HG03103 (cell line): ENCODE measurements around the gene GRB7.

ENCODE experiments used
- ATAC-seq: cut with Tn5 transposase; IDR thresholded peaks from one replicate; pipeline ENCODE4 v1.9.1; 2021; ENCODE audit warnings: low read depth; ENCODE audit not compliant: unreplicated experiment

Gene GRB7

GRCh38 chr17:39765766-39766165 lies 28.0 kb downstream of the GRB7 start:
- ATAC-seq = no peak

GRCh38 chr17:39767147-39767546 lies 29.4 kb downstream of the GRB7 start:
- no peak for ATAC-seq

DNA sequence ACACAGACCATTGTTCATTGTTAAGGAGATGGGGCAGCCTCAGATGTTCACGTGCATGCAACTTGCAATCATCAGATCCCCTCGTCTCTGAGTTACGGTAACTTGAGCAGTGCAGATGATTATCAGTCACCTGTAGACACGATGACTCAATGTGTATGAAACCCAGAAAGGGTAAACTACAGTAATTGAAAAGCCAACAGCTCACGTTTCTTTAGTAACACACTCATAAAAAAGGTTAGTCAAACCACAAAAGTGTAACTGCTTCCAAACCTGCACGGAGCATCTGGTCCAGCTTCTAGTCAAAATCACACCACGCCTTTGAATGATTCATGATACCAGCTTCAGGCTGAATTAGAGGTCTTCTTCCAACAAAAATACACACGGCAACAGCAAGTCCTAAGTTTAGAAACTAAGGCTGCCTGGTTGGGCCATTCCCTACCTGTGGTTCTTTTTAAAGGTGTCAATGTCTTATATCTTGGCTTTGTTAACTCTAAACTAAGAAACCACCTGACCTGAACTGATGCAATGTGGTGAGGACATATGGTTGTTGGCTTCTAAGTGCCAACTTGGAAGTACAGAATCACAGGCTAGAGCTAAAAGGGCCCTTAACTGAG lies 32.3 kb downstream of the GRB7 start:
- peak; percentile 72 for ATAC-seq

DNA sequence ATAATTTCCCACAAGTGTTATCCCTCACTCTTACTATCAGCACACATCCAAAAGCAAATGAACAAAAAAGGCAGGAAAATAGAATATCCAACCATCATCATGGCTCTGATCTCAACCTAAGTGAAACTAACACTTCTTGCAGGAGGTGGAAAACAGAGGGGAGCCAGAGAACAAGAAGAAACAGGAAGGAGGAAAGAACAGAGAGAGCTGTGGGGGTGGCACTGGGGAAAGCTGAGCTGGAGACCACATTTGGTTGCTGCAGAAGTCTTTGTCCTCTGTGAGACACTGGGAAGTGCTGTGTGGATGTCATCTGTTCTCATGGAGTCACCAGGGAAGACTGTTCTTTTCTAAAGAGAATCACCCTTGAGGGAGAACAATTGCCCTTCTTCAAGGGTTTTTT lies 34.7 kb downstream of the GRB7 start:
- no peak for ATAC-seq

GRCh38 chr17:39772987-39773934 lies 35.5 kb downstream of the GRB7 start:
- ATAC-seq = no peak

DNA sequence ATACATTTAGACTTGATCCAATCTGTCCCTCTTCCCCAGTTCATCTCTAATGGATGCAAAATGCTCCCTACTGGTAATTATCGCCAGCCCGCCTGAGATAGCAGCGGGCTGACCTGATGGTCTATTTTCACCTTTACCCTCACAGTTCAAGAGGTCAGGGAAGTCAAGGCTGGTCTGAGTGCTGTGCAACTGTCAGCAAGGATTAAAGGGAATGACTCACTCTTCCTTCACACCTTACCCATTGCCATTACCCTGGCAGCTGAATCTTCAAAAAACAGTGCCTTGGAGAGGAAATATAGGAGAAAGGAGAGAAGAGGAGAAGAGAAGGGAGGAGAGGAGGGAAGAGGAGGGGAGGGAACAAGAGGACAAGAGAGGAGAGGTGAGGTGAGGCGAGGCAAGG lies 36.3 kb downstream of the GRB7 start:
- no peak for ATAC-seq

- no peak for ATAC-seq
Measured at GRCh38 chr17:39775031-39775430, 37.3 kb downstream of the GRB7 start.

DNA sequence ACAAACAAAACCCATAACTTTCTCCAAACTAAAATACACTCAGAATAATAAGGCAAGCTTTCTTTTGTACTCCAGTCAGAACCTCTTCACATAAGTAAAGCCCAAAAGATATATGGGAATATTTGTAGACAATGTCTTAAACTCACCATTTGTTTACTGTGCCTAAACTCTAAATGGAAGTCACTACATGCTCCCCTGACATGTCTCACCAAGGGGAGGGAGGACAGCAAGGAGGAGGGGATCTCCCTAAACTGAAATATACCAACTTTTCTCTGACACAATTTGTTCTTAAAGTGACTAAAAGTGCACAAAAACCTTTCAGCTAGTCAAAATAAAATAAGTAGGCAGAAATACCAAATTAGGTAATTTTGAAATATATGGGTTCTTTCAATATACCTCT lies 38.5 kb downstream of the GRB7 start:
- no peak for ATAC-seq

DNA sequence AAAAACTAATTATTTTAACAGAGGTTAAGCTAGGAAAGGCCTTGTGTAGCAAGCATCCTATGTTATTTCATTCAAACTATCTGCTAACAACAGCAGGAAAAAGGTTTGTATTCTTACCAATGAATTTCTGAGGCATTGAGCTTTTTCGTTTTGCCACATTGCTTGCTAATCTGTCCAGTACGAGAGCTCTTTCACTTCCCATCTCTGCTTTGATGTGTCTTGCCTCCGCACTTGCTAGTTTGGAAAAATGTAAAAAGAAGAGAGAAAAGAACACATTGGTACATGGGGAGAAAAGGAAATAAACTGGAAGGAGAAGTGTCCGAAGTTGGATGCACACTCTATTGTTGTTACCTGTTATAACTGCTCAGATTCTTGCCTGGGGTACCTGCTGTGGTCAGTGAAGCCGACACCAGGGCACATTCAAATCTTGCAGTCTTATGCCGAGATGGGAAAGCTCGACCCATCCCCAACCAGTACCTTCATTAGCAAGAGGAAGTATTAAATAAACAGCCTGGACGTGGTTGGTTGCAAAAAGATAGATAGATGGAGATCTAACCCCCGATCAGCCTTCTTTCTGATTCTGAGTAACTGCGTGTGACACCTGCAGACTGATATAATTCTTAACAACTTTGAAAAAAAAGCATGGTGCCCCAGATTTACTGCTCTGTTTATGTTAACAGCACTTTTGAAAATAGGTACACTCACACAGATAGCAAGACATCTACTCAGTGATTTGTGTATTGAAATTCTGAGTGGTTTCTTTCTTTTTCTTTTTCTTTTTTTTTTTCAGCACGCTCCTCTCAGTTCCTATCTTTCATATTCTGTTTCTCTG lies 40.0 kb downstream of the GRB7 start:
- no peak for ATAC-seq

DNA sequence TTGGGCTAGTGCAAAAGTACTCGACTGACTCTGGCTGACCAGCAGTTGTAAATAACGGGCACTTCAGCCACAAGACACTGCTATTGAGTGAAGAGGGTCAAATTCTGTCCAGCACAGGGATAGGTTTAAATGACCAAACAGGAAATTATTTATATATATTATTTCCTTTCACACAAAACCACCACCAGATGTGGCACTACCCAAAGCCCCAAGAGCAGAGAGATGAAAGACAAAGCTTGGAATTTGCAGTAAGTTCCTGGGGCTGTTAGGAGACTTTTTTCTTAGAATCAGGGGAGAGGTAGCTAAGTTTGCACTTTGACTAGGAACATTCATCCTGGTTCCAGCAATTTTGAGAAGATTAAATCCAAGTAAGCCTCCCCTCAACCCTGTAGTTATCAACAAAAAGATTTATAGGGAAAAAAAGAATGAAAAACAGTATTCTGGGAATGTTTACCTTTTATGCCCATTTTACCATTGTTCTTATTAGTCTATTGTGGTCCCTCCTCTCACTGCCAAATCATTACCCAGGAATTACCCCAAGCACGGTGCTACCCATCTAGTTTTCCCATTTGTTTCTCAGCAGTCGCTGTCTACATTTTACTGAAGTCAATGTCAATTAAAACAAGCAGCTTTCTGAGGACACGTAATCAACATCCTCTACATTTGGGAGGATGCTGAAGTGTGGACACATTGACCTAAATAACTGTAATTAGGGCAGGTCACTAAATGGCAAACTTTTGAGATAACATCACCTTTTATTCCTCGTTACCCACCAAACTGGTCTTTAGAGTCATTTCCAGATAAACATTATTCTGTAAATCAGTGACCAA lies 43.5 kb downstream of the GRB7 start:
- no peak for ATAC-seq

DNA sequence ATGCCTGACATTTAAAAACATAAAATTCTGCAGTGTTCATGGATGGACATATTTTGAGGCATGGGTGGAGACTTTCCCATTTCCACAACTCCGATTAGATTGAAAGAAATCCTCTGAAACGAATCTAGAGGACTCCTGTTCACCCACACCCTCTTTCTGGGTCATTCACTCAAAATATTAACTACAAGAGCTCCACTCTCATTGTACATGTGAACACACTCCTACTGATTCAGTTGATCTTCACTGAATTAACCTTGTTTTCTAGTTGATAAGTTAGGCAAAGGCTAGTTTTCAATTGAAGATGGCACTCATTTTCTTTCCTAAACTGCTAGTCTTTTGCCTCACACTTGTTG lies 44.1 kb downstream of the GRB7 start:
- ATAC-seq = no peak

- ATAC-seq = no peak
Measured at GRCh38 chr17:39782481-39782880, 44.7 kb downstream of the GRB7 start.

- ATAC-seq = no peak
Measured at GRCh38 chr17:39782980-39783379, 45.2 kb downstream of the GRB7 start.

- no peak for ATAC-seq
Measured at GRCh38 chr17:39787041-39787440, 49.3 kb downstream of the GRB7 start.

DNA sequence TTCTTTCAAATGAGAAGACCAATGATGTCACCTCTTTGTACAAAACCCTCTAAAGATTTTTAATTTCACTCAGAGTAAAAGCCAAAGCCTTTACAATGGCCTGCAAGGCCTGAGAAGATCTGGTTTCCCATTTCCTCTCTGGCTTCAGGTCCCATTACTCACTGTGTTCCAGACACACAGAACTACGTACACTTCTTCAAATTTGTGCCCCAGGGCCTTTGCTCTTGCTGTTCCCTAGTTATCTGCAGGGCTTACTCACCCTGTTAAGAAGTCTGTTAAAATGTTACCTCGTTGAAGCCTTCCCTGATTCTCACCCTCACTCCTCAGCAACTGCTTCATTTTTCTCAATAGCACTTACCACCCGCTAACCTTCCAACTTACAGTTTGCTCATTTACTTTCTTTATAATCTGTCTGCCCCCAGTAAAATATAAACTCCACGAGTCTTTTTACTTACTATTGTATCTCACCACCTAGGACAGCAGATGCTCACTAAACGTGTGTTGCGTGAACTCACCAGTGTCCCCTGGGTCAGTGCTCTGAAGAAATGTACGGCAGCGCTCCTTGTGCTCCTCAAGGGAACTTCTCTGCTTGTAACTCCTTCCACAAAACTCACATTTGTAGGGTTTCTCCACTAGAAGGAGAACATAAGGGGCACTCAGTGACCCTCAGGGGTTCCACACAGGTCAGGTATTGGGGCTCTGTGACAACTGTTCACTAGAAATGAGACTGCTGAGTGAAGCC lies 50.2 kb downstream of the GRB7 start:
- ATAC-seq = no peak

- no peak for ATAC-seq
Measured at GRCh38 chr17:39791111-39791992, 53.6 kb downstream of the GRB7 start.

GRCh38 chr17:39792526-39793221 lies 54.9 kb downstream of the GRB7 start:
- no peak for ATAC-seq

DNA sequence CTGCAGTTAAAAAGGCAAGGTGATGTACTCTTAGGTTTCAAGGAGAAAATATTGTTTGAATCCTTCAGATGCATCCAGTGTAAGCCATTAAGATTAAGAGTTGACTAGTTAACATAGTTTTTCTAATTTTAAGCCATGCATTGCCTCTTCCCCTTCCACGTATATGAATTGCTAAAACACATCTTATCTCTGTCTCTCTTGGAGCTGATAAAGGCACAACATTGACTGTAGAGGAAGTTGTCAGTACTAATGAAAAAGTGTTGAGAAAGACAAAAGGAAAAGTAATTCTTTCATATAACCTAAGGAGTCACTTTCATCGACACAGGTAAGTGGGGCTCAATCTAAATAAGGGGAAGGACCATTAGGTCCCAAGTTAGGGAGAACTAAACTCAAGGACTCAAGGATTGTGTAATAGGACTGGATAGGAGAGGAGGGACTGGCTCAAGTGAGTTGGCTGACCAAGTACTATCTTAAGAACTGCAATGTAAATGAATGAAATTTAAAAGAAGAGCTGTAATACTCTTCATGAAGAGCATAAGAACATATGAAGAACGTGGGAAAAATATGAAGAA lies 55.6 kb downstream of the GRB7 start:
- no peak for ATAC-seq
